Measurements from ENCODE around the gene GIGYF2.
"Not testable (repeated sequence)": the region's sequence is repeated elsewhere in the genome, so short reads cannot be mapped to it uniquely, and the experiment has no call there.

- TF ChIP-seq CTCF (IDR thresholded peaks at IDR 0.05); ZFX (IDR thresholded peaks at IDR 0.05; ENCODE audit: borderline replicate concordance): not testable (repeated sequence)
Measured at GRCh38 chr2:232685391-232685790, 11.7 kb upstream of the GIGYF2 start.
